DND-41 (cell line): ENCODE data around the gene TRAPPC2.

Experiments used
- CTCF ChIP-seq: IDR thresholded peaks from 2 replicates; pipeline ENCODE4 v1.5.1; 2012; ENCODE audit warnings: borderline replicate concordance, low read length, moderate library complexity, mild to moderate bottlenecking; ENCODE audit not compliant: poor library complexity, severe bottlenecking; ENCODE audit errors: extremely low read depth
- EZH2 ChIP-seq: IDR thresholded peaks from 3 replicates; pipeline ENCODE4 v1.6.1; 2012; ENCODE audit warnings: borderline replicate concordance, low read depth, mild to moderate bottlenecking, moderate library complexity, low read length, inconsistent platforms; ENCODE audit not compliant: severe bottlenecking

GRCh38 chrX:13673016-13673415, 61.4 kb downstream of the TRAPPC2 start:
- TF ChIP-seq CTCF, result no peak
- TF ChIP-seq EZH2, result no peak
